Glomerular endothelial cell (primary cell): ENCODE results near the gene RBKS. TPM values are rescaled to one million over a fixed set of nuclear protein-coding genes. Genes with fewer than 3 reads are reported as not detected.
A peak's percentile ranks its signal among the peaks of the same experiment; 100 is the strongest.
"Not testable (repeated sequence)": the region's sequence is repeated elsewhere in the genome, so short reads cannot be mapped to it uniquely, and the experiment has no call there.

Source experiments
- DNase-seq: peaks from one replicate; pipeline ENCODE4 v3.0.0-alpha.2; 2011; ENCODE audit warnings: low read depth, low spot score; ENCODE audit errors: extremely low read depth
- total RNA-seq: library from RNA; depleted of rRNA; stranded (reverse); fragments of >200 nt; gene quantifications from 2 replicates; pipeline ENCODE4 v1.2.3, GENCODE V29; 2015

Gene RBKS
- total RNA-seq, 1 donor from 2014 or later, result 1.6 TPM

- no peak for DNase-seq
These were observed 14.9 kb downstream of the RBKS start for GRCh38 chr2:27875089-27875881.

GRCh38 chr2:27873091-27873490 lies 17.1 kb downstream of the RBKS start:
- no peak for DNase-seq

DNA sequence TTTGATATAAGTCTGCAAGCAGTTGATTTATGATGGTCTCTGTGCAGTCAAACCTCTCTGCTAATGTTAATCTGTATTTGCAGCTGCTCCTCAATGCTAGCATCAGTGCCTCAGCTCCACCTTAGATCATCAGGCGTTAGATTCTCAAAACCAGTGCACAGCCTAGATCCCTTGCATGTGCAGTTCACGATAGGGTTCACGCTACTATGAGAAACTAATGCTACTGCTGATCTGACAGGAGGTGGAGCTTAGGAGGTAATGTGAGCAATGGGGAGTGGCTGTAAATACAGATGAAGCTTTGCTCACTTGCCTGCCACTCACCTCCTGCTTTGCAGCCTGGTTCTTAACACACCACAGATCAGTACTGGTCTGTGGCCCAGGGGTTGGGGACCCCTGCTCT lies 18.4 kb downstream of the RBKS start:
- DNase-seq, result no peak

GRCh38 chr2:27870724-27871123 lies 19.5 kb downstream of the RBKS start:
- DNase-seq, result no peak

DNA sequence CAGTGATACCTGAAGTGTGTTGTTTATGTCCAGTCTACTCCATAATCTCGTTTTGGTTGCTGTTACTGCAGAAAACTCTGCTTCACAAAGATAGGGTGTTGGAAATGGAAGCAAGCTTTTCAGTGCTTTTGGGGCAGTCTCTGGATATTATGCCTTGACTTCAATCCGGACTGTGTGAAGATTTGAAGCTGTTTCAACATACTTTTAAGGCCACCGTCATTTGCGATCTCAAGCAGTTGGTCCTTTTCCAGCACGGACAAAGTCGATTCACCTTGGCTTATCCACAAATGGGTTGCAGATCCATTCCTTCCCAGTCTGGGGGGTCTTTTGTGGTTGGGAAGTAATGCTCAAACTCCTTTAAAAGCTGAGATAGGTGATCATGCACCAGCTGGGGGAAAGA lies 20.4 kb downstream of the RBKS start:
- DNase-seq, result no peak

DNA sequence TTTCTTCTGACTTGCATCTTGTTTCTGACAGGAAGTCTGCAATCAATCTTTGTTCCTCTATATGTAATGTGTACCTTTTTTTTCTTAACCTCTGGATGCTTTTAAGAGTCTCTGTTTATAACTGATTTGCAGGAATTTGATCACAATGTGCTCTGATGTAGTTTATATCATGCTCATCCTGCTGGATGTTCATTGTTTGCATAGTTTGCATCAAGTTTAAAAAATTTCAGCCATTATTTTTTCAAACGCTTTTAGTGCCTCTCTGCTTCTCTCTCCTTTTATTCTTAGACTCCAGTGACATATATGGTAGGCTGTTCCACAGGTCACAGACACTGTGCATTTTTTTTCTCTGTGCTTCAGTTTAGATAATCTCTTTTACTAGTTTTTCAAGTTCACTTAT lies 23.9 kb downstream of the RBKS start:
- DNase-seq, result no peak

DNA sequence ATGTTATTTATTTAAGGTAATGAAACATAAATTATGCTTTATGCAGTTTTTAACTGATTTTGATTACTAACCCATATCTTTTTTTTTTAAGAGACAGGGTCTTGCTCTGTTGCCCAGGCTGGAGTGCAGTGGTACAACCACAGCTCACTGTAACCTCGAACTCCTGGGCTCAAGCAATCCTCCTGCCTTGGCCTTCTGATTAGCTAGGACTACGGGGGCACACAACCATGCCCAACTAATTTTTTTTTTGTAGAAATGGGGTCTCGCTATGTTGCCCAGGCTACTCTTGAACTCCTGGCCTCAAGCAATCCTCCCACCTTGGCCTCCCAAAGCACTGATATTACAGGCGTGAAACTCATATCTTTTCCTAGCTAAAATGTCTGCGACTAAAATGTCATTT lies 26.2 kb downstream of the RBKS start:
- DNase-seq, result not testable (repeated sequence)

GRCh38 chr2:27863146-27863545 lies 27.0 kb downstream of the RBKS start:
- no peak for DNase-seq

GRCh38 chr2:27860111-27860510 lies 30.1 kb downstream of the RBKS start:
- DNase-seq, result no peak

DNA sequence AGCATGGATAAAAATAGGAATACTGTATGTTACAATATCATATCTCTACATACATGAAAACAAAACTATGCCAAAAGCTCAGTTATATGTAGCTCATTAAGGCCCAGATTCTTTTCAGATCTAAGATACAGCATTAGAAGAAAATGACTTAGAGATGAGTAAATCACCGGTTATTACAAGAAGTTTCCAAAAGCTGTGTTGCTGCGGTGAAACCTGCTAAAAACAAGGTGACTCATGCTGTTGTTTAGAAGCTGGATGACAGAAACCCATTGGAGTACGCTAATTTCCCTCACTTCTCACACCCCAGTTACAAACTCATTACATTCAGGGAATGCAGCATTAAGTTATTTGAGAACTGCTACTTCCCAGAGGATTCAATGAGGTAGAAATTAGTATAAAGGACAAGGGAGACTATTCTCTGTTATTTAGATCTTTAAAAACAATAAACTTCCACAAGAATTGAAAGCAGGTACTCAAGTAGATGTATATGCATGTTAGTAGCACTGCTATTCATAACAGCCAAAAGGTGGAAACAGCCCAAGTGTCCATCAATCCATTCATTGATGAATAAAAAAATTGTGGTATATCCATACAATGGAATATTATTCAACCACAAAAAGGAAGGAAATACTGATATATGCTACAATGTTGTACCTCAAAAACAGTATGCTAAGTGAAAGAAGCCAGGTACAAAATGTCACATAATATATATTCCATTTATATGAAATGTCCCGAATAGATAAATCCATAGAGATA lies 32.6 kb downstream of the RBKS start:
- peak; percentile 44 for DNase-seq

GRCh38 chr2:27856956-27857355 lies 33.2 kb downstream of the RBKS start:
- DNase-seq, result no peak

- DNase-seq, result no peak
These were observed 33.8 kb downstream of the RBKS start for GRCh38 chr2:27856386-27856785.

- DNase-seq, result no peak
These were observed 34.7 kb downstream of the RBKS start for GRCh38 chr2:27855476-27855875.

DNA sequence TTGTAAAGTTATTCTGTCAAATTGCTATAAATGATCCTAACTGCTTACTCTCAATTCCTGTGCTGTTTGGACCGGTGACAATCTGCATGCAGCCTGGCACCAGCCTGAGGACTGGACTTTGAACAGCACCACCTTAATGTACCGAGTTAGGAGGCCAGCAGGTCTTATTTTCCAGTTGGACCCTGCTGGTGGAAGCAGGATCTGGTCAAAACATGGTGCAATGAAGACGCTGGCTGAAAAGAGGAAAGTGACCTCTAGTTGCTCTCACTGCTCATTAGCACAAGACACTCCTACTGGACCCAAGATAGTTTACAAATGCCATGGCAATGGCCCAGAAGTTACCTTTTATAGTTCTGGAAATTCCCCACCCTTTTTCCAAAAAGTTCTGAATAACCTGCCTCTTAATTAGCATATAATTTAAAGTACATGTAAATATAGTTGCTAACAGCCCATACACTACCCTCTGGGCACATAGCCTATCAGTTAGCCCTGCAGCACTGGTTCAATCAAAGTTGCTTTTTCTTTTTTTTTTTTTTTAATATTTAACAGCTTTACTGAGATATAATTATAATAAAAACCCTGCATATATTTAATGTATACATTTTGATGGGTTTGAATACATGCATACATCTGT lies 35.8 kb downstream of the RBKS start:
- DNase-seq, result no peak

DNA sequence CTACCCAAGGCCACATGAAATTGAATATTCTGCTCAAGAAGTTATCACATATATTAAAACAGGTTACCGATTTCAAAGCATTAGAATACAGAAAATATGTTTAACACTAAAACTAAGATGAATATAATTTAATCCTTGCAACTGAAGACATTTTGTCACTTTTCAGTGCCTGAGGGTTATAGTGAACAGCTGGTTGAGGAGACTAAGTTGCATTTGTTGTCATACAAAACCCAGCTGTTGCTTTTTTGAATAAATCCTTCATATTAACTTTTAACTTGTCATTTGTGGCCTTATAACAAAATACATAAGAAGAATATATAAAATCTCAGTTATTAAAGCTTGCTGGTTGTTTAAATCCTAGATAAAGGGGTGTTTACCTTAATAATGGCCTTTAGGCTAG lies 37.5 kb downstream of the RBKS start:
- DNase-seq, result no peak

GRCh38 chr2:27849558-27850205 lies 40.5 kb downstream of the RBKS start:
- no peak for DNase-seq

DNA sequence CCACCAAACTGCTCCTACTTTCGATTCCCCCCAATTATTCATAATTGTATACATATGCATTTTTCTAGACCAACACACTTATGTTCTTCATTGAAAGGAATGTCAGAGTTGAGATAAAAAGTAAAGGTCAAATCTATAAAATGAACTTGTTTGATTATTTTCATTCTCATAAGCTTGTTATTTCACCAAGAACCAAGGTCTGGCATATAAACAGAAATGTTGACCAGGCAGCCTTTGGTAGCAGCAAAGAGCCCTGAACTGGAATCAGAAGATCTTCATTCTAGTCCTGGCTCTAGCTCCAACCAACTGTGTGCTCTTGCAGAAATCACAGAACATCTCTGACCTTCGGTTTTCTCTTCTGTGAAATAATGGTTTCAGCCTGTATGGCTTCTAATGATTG lies 42.9 kb downstream of the RBKS start:
- no peak for DNase-seq

DNA sequence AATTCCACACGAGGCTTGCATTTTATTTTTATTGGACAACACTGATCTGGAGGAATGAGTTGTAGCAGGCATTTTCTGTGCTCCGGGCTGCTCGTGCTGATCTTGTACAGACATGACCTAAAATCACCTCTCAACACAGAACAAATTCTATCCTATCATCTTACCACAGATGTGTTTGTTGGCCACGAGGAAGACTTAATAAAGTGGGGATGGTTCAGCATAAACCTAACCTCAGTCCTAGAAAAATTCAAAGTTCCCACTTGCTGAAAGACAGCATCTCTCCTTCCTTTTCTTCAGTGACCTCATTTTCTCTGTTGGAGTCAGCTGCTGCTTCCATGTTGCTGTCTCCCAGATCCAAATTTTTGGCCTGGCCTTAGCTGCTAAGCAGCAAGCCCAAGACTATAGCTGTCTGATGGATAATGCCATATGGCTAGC lies 45.3 kb downstream of the RBKS start:
- DNase-seq, result no peak

DNA sequence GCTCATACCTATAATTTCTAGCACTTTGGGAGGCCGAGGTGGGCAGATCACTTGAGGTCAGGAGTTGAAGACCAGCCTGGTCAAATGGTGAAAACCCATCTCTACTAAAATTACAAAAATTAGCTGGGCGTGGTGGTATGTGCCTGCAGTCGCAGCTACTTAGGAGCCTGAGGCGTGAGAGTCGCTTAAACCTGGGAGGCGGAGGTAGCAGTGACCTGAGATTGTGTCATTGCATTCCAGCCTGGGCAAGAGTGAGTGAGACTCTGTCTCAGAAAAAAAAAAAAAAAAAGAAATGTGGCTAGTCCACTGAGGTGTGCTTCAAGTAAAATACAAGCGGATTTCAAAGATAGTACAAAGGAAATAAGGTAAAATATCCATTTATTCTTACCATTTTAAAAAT lies 46.2 kb downstream of the RBKS start:
- DNase-seq, result no peak

GRCh38 chr2:27842894-27843293 lies 47.3 kb downstream of the RBKS start:
- no peak for DNase-seq

DNA sequence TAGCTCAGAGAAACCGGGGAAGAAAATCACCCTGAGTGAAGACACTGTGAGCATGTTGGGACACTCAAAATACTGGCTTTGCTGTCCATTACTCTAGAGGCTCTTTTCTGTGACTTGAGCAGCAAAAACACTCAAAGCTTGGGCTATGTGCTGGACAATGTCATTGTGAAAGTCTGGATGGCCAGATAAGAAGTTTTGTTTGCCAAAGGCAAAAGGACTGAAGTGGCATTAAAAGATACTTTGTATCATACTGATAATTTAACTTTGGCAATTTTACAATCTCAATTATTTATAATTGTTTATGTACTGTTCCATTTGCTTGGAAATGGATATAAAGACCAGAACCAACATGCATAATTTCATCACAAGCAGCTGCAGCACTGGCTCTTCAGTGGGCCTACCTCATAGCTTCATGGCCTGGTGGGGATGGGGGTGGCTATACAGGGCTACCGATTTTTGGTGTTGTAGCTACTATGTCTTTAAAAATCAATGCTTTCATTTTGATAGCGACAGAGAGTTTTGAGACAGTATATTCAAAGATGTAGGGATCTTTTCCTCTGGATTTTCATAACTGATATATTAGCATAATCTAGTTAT lies 51.1 kb downstream of the RBKS start:
- no peak for DNase-seq
